Neutrophil (primary cell): Measurements from ENCODE around the gene FERMT3.

Experiments
- H3K27ac ChIP-seq: fragments of 200-600 bp; sonication (generic); 2 replicates; pipeline ENCODE4 v1.5.1; 2016; ENCODE audit warnings: mild to moderate bottlenecking, moderate library complexity
- H3K27me3 ChIP-seq: fragments of 200-600 bp; sonication (generic); 2 replicates; pipeline ENCODE4 v1.6.0; 2016; ENCODE audit warnings: mild to moderate bottlenecking
- H3K36me3 ChIP-seq: fragments of 200-600 bp; sonication (generic); 2 replicates; pipeline ENCODE4 v1.5.1; 2017
- H3K4me1 ChIP-seq, 2 experiments: fragments of 200-600 bp in 1 of 2; sonication (generic) in 1 of 2; 1 replicate in 1 of 2; 2 replicates in 1 of 2; pipeline versions ENCODE4 v1.5.1 to v1.6.1; 2013 to 2016; ENCODE audit warnings: low read depth in 1 of 2, low read length in 1 of 2, mild to moderate bottlenecking in 1 of 2, moderate library complexity in 1 of 2; ENCODE audit not compliant: control insufficient read depth in 1 of 2, insufficient read depth in 1 of 2
- H3K4me3 ChIP-seq, 2 experiments: fragments of 200-600 bp in 1 of 2; sonication (generic) in 1 of 2; 1 replicate in 1 of 2; 2 replicates in 1 of 2; pipeline ENCODE4 v1.5.1; 2013 to 2016; ENCODE audit warnings: low read depth in 1 of 2, low read length in 1 of 2, mild to moderate bottlenecking in 1 of 2, moderate library complexity in 1 of 2
- H3K9me3 ChIP-seq: fragments of 200-600 bp; sonication (generic); 2 replicates; pipeline ENCODE4 v1.5.1; 2016
- TF ChIP-seq, protein P1 (sequence below): fragments of 200-600 bp; sonication (generic); IDR thresholded peaks from 2 replicates; pipeline ENCODE4 v1.5.1; 2016; ENCODE audit warnings: antibody characterized with exemption

FERMT3 gene

GRCh38 chr11:64183890-64184289 is 22.6 kb upstream of the FERMT3 start:
- Histone ChIP-seq H3K9me3 (no peaks in the 10 kb centered on the region), H3K4me3 (no peak overlapping the region), H3K4me1 (peaks cover 9 to 12% of the 10 kb centered on the region in 2 experiments), H3K27ac (no peak overlapping the region), H3K27me3 (no peaks in the 10 kb centered on the region), H3K36me3 (no peaks in the 10 kb centered on the region)
- TF ChIP-seq, protein P1, sequence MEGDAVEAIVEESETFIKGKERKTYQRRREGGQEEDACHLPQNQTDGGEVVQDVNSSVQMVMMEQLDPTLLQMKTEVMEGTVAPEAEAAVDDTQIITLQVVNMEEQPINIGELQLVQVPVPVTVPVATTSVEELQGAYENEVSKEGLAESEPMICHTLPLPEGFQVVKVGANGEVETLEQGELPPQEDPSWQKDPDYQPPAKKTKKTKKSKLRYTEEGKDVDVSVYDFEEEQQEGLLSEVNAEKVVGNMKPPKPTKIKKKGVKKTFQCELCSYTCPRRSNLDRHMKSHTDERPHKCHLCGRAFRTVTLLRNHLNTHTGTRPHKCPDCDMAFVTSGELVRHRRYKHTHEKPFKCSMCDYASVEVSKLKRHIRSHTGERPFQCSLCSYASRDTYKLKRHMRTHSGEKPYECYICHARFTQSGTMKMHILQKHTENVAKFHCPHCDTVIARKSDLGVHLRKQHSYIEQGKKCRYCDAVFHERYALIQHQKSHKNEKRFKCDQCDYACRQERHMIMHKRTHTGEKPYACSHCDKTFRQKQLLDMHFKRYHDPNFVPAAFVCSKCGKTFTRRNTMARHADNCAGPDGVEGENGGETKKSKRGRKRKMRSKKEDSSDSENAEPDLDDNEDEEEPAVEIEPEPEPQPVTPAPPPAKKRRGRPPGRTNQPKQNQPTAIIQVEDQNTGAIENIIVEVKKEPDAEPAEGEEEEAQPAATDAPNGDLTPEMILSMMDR = no peak

GRCh38 chr11:64185175-64185692 is 21.3 kb upstream of the FERMT3 start:
- no peaks in the 10 kb centered on the region for H3K9me3 ChIP-seq
- TF ChIP-seq, protein P1 = no peak
- no peaks in the 10 kb centered on the region for H3K27me3 ChIP-seq
- H3K4me1 ChIP-seq = peaks cover 9 to 12% of the 10 kb centered on the region in 2 experiments
- peak overlapping the region in 1 of 2 experiments; percentile 100 for H3K4me3 ChIP-seq
- no peaks in the 10 kb centered on the region for H3K36me3 ChIP-seq
- H3K27ac ChIP-seq = no peak overlapping the region

DNA sequence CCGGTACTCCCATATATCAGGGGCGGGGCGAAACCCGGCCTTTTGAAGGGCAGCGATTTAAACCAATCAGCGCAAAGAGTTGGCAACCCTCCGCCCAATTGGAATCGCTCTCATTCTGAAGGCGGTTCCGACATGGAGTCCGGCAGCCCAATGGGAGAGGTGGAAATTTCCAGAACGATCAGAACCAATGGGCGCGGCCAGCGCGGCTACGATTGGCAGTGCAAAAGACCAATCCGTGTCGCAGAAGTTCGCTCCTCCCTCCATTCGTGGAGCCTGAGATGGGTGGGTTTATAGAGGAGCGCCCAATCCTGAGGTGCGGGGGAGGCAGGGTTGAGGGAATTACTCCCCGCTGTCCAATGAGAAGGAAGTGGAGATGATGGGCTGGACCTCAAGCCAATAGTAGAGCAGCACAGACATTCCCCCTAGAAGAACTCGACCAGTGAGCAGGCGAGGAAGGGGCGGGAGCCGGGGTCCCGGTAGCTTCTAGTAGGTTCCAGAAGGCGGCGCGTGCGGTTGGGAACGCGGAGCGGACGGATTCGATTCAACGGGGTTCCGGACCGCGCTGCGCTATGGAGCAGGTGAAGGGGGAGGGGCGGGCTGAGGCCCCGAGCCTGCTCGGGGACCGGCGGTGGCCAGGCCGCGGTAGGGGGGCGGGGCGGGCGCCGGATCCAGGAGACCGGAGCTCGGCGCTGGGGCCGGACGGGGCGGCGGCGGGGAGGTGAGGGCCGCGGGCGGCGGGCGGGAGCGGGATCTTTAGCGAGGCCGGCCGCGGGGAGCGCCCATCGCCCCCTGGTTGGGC is 20.6 kb upstream of the FERMT3 start, which contains the start of gene STIP1:
Gene STIP1, plus strand, starts transcription at position 479 of the 799 bp plus-strand sequence. Its CDS starts 91 bp downstream, at position 570.
- H3K9me3 ChIP-seq = no peaks in the 10 kb centered on the region
- no peaks in the 10 kb centered on the region for H3K36me3 ChIP-seq
- peak within 1 kb of the TSS in 1 of 2 experiments; percentile 100 for H3K4me3 ChIP-seq
- no peaks in the 10 kb centered on the region for H3K27me3 ChIP-seq
- TF ChIP-seq, protein P1 = peak; percentile 96
- no peak within 1 kb of the TSS for H3K27ac ChIP-seq
- H3K4me1 ChIP-seq = peaks cover 9 to 12% of the 10 kb centered on the region in 2 experiments

- Histone ChIP-seq H3K27ac (no peak overlapping the region), H3K4me1 (peaks cover 9 to 12% of the 10 kb centered on the region in 2 experiments)
Measured at GRCh38 chr11:64186492-64187165, 19.9 kb upstream of the FERMT3 start.

GRCh38 chr11:64192434-64192833 is 14.1 kb upstream of the FERMT3 start:
- peaks cover 45% of the 10 kb centered on the region for H3K36me3 ChIP-seq
- peaks cover 4 to 10% of the 10 kb centered on the region in 2 experiments for H3K4me1 ChIP-seq

More at GRCh38 chr11:64186492-64187165, 19.9 kb upstream of the FERMT3 start:
- TF ChIP-seq, protein P1 = no peak
- no peaks in the 10 kb centered on the region for H3K9me3 ChIP-seq
- H3K4me3 ChIP-seq = no peak overlapping the region
- H3K27me3 ChIP-seq = no peaks in the 10 kb centered on the region
- H3K36me3 ChIP-seq = no peaks in the 10 kb centered on the region

More at GRCh38 chr11:64192434-64192833, 14.1 kb upstream of the FERMT3 start:
- Histone ChIP-seq H3K27me3 (no peaks in the 10 kb centered on the region), H3K4me3 (no peak overlapping the region), H3K9me3 (no peaks in the 10 kb centered on the region), H3K27ac (peak overlapping the region; percentile 49)
- TF ChIP-seq, protein P1 = no peak
